Loucy (cell line): Measurements from ENCODE around the gene DYNC2H1.

Source experiments
- H2AFZ ChIP-seq: fragments of 200-600 bp; sonication (generic); 2 replicates; pipeline ENCODE4 v1.6.0; 2016; ENCODE audit warnings: antibody characterized with exemption, mild to moderate bottlenecking, low read length, moderate library complexity
- H3F3A ChIP-seq: fragments of 200-600 bp; 2 replicates; pipeline ENCODE4 v1.6.0; 2016; ENCODE audit warnings: antibody characterized with exemption, low read depth, mild to moderate bottlenecking
- H3K27me3 ChIP-seq: fragments of 200-600 bp; sonication (generic); 2 replicates; pipeline ENCODE4 v1.6.1; 2014; ENCODE audit warnings: low read length, mild to moderate bottlenecking; ENCODE audit not compliant: insufficient read depth, poor library complexity, severe bottlenecking
- H3K36me3 ChIP-seq: fragments of 200-600 bp; sonication (generic); 2 replicates; pipeline ENCODE4 v1.6.1; 2016; ENCODE audit warnings: low read length; ENCODE audit not compliant: insufficient read depth
- H3K4me1 ChIP-seq: fragments of 200-600 bp; sonication (generic); 2 replicates; pipeline ENCODE4 v1.5.1; 2014; ENCODE audit warnings: low read length, mild to moderate bottlenecking; ENCODE audit not compliant: insufficient read depth, poor library complexity, severe bottlenecking
- H3K4me2 ChIP-seq: fragments of 200-600 bp; sonication (generic); 2 replicates; pipeline ENCODE4 v1.6.0; 2014; ENCODE audit warnings: antibody characterized with exemption, low read length, low read depth, mild to moderate bottlenecking; ENCODE audit not compliant: poor library complexity, severe bottlenecking
- H3K4me3 ChIP-seq: fragments of 200-600 bp; sonication (generic); 2 replicates; pipeline ENCODE4 v1.5.1; 2014; ENCODE audit warnings: low read length, mild to moderate bottlenecking, mixed read lengths; ENCODE audit not compliant: poor library complexity, severe bottlenecking
- H3K79me2 ChIP-seq: fragments of 200-600 bp; sonication (generic); 2 replicates; pipeline ENCODE4 v1.6.1; 2014; ENCODE audit warnings: low read length; ENCODE audit not compliant: insufficient read depth
- H3K9ac ChIP-seq: fragments of 200-600 bp; sonication (generic); 2 replicates; pipeline ENCODE4 v1.6.0; 2014; ENCODE audit warnings: mild to moderate bottlenecking, low read depth, low read length, moderate library complexity; ENCODE audit not compliant: poor library complexity, severe bottlenecking
- H3K9me2 ChIP-seq: fragments of 200-600 bp; sonication (generic); replicated peaks from 2 replicates; pipeline ENCODE4 v1.6.1; 2016; ENCODE audit warnings: low read depth, low read length, mixed read lengths
- H3K9me3 ChIP-seq: fragments of 200-600 bp; sonication (generic); 2 replicates; pipeline ENCODE4 v1.6.1; 2014; ENCODE audit warnings: mild to moderate bottlenecking, antibody characterized with exemption, low read length, low read depth; ENCODE audit not compliant: insufficient read depth
- H4K20me1 ChIP-seq: fragments of 200-600 bp; sonication (generic); 2 replicates; pipeline ENCODE4 v1.6.0; 2014; ENCODE audit warnings: antibody characterized with exemption, low read length, mild to moderate bottlenecking; ENCODE audit not compliant: insufficient read depth, poor library complexity, severe bottlenecking
- CTCF ChIP-seq: fragments of 200-600 bp; sonication (generic); conservative IDR thresholded peaks from 2 replicates; pipeline ENCODE4 v1.5.1; 2014; ENCODE audit warnings: mild to moderate bottlenecking, antibody characterized with exemption, low read length
- EZH2phosphoT487 ChIP-seq: fragments of 200-600 bp; IDR thresholded peaks from 2 replicates; pipeline ENCODE4 v1.6.1; 2018; ENCODE audit warnings: antibody characterized with exemption, mild to moderate bottlenecking, moderate library complexity, borderline replicate concordance

Gene DYNC2H1

GRCh38 chr11:103222806-103223205 is 113.6 kb downstream of the DYNC2H1 start:
- Histone ChIP-seq H4K20me1 (no peaks in the 10 kb centered on the region), H3K9me3 (no peaks in the 10 kb centered on the region), H3K4me2 (no peak overlapping the region), H3K36me3 (no peaks in the 10 kb centered on the region), H2AFZ (no peak overlapping the region), H3K9me2 (no peaks in the 10 kb centered on the region), H3K27me3 (no peaks in the 10 kb centered on the region), H3K79me2 (no peaks in the 10 kb centered on the region), H3F3A (no peaks in the 10 kb centered on the region), H3K4me3 (no peak overlapping the region), H3K9ac (no peak overlapping the region), H3K4me1 (no peaks in the 10 kb centered on the region)
- TF ChIP-seq CTCF: no peak
- TF ChIP-seq EZH2phosphoT487: no peak

DNA sequence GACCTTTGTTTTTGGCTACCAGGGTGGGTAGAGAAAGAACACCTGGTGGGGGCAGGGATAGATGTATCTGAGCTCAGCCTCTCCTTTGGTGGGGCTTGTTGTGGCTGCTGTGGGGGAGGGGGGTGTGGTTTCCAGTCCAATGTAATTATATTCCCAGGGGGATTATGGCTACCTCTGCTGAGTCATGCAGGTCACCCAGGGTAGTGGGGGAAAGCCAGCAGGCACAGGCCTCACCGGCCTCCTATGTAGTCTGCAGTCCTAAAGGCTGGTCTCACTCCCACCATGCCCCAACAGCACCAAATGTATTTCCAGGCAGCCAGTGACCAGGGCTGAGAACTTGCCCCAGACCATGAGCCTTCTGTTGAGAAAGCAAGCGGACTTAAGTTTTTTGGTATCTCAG is 119.6 kb downstream of the DYNC2H1 start:
- H3K9me2 ChIP-seq: no peaks in the 10 kb centered on the region
- no peaks in the 10 kb centered on the region for H3K36me3 ChIP-seq
- H3K9me3 ChIP-seq: no peaks in the 10 kb centered on the region
- H3K9ac ChIP-seq: no peak overlapping the region
- H3K4me3 ChIP-seq: no peak overlapping the region
- no peak for TF ChIP-seq CTCF
- no peak overlapping the region for H3K4me2 ChIP-seq
- no peaks in the 10 kb centered on the region for H3K27me3 ChIP-seq
- H2AFZ ChIP-seq: peak overlapping the region; percentile 41; the same call in 1 of the 2 replicates
- no peaks in the 10 kb centered on the region for H3F3A ChIP-seq
- no peaks in the 10 kb centered on the region for H3K4me1 ChIP-seq
- H4K20me1 ChIP-seq: no peaks in the 10 kb centered on the region
- H3K79me2 ChIP-seq: no peaks in the 10 kb centered on the region

DNA sequence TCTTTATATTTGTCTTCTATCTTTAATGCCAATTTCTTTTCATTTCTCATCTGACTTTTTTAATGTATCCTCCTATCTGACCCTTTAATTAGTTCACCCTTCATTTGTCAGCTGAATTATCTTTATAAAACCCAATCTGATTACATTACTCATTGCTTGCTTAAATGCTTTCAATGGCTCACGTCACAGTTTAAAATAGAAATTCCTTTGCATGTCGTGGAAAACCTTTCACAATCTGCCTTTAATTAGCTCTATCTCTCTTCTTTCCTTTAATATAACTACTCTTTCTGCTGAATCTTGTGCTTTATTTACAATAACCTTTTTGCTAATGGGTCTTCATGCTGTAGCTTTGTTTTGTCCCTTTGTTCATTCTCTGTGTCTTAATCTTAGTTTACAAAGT is 125.7 kb downstream of the DYNC2H1 start:
- Histone ChIP-seq H3K9me2 (no peaks in the 10 kb centered on the region), H3K9me3 (no peaks in the 10 kb centered on the region), H3K9ac (no peak overlapping the region), H3K4me1 (no peaks in the 10 kb centered on the region), H3F3A (no peaks in the 10 kb centered on the region), H3K27me3 (no peaks in the 10 kb centered on the region), H3K4me2 (no peak overlapping the region), H3K79me2 (no peaks in the 10 kb centered on the region), H3K36me3 (no peaks in the 10 kb centered on the region), H2AFZ (no peak overlapping the region), H4K20me1 (no peaks in the 10 kb centered on the region), H3K4me3 (no peak overlapping the region)
- TF ChIP-seq CTCF (no peak), EZH2phosphoT487 (no peak)
